K562 (cell line): ENCODE measurements around the gene PCBP3. TPM values are rescaled to one million over a fixed set of nuclear protein-coding genes. Genes with fewer than 3 reads are reported as not detected.

Source experiments
- BCLAF1 ChIP-seq, 2 experiments: fragments of 450-650 bp in 1 of 2; IDR thresholded peaks; 2 replicates each; pipeline ENCODE4 v1.6.1; 2011 to 2017; ENCODE audit warnings: low read depth in 2 of 2, antibody characterized with exemption in 1 of 2, borderline replicate concordance in 1 of 2, low read length in 1 of 2, mild to moderate bottlenecking in 1 of 2, mixed read lengths in 1 of 2; ENCODE audit not compliant: control insufficient read depth in 1 of 2
- BHLHE40 ChIP-seq: IDR thresholded peaks from 2 replicates; pipeline ENCODE4 v1.6.1; 2011; ENCODE audit warnings: low read length, improper control_type of control experiment
- BRD4 ChIP-seq: fragments of 200-600 bp; sonication (generic); IDR thresholded peaks from 2 replicates; pipeline ENCODE4 v1.6.1; 2017; ENCODE audit warnings: inconsistent platforms
- BRF2 ChIP-seq: IDR thresholded peaks from 3 replicates; pipeline ENCODE4 v1.6.1; 2011; ENCODE audit warnings: borderline replicate concordance, mild to moderate bottlenecking; ENCODE audit not compliant: insufficient read length, insufficient read depth
- CREB1 ChIP-seq, 2 experiments: sonication (generic) in 1 of 2; formaldehyde crosslinking in 1 of 2; IDR thresholded peaks; 2 replicates each; pipeline versions ENCODE4 v1.6.1 to v1.8.0; 2012 to 2022; ENCODE audit warnings: inconsistent platforms in 1 of 2, mild to moderate bottlenecking in 1 of 2, missing genetic modification reagents in 1 of 2, moderate library complexity in 1 of 2
- ESRRA ChIP-seq: fragments of 450-650 bp; IDR thresholded peaks from 2 replicates; pipeline ENCODE4 v1.6.1; 2014; ENCODE audit warnings: low read depth, mild to moderate bottlenecking, moderate library complexity, borderline replicate concordance
- ETS2 ChIP-seq: IDR thresholded peaks from 2 replicates; pipeline ENCODE4 v1.6.1; 2016; ENCODE audit warnings: borderline replicate concordance, missing genetic modification characterization, mild to moderate bottlenecking, moderate library complexity, missing compliant biosample characterization; ENCODE audit not compliant: poor library complexity, severe bottlenecking
- GTF2F1 ChIP-seq: IDR thresholded peaks from 2 replicates; pipeline ENCODE4 v1.6.1; 2011; ENCODE audit warnings: low read depth, low read length, improper control_type of control experiment
- JUNB ChIP-seq: fragments of 450-650 bp; formaldehyde crosslinking; conservative IDR thresholded peaks from 2 replicates; pipeline ENCODE4 v1.4.0; 2020; ENCODE audit warnings: mild to moderate bottlenecking
- TOE1 ChIP-seq, 2 experiments: fragments of 450-650 bp in 1 of 2; sonication (generic) in 1 of 2; formaldehyde crosslinking in 1 of 2; IDR thresholded peaks; 2 replicates each; pipeline versions ENCODE4 v1.7.1 to v1.8.0; 2016 to 2022; ENCODE audit warnings: borderline replicate concordance in 2 of 2, mild to moderate bottlenecking in 2 of 2, antibody characterized with exemption in 1 of 2, inconsistent platforms in 1 of 2, low read depth in 1 of 2, missing genetic modification reagents in 1 of 2, moderate library complexity in 1 of 2
- TRIM24 ChIP-seq, 2 experiments: fragments of 450-650 bp; IDR thresholded peaks; 2 replicates each; pipeline ENCODE4 v1.6.1; 2016
- ZNF408 ChIP-seq: fragments of 250-450 bp; sonication (Bioruptor Pico); IDR thresholded peaks from 2 replicates; pipeline ENCODE4 v1.4.0; 2020; ENCODE audit warnings: low read depth, mild to moderate bottlenecking, moderate library complexity
- ZNF583 ChIP-seq: fragments of 250-450 bp; sonication (Bioruptor Pico); IDR thresholded peaks from 2 replicates; pipeline ENCODE4 v1.4.0; 2020
- ZNF740 ChIP-seq, 3 experiments: fragments of 200-800 bp in 1 of 3; sonication (Bioruptor generic) in 1 of 3; sonication (generic) in 1 of 3; formaldehyde crosslinking in 1 of 3; IDR thresholded peaks; 2 replicates each; pipeline versions ENCODE4 v1.6.1 to v1.8.0; 2016 to 2022; ENCODE audit warnings: mild to moderate bottlenecking in 2 of 3, missing compliant biosample characterization in 2 of 3, missing genetic modification characterization in 2 of 3, missing genetic modification reagents in 1 of 3
- polyA plus RNA-seq, 8 experiments: library from polyadenylated mRNA; depleted of rRNA in 4 of 8; stranded (reverse) in 5 of 8; unstranded in 3 of 8; fragments of >200 nt; fragmentation: Nextera tagmentation in 2 of 8; fragmentation: Illumina TruSeq in 1 of 8; extraction: Ambion mirVana in 2 of 8; extraction: Trizol in 1 of 8; gene quantifications; 2 replicates each; pipeline versions ENCODE4 v1.2.1 to v1.2.3, GENCODE V29; 2011 to 2014; ENCODE audit warnings: inconsistent platforms in 1 of 8, missing spikeins in 1 of 8
- total RNA-seq, 7 experiments: library from RNA; depleted of rRNA in 6 of 7; stranded (reverse); fragments of >200 nt in 6 of 7; fragmentation: Illumina TruSeq in 2 of 7; extraction: Trizol in 2 of 7; gene quantifications; 2 replicates each; pipeline versions ENCODE4 v1.2.1 to v1.2.3, GENCODE V29; 2011 to 2021; ENCODE audit warnings: low replicate concordance in 1 of 7
- TF ChIP-seq, protein P1 (sequence below): fragments of 450-650 bp; IDR thresholded peaks from one replicate; pipeline ENCODE4 v1.6.1; 2018; ENCODE audit warnings: mild to moderate bottlenecking, moderate library complexity; ENCODE audit not compliant: partially characterized antibody
- TF ChIP-seq, protein P2 (sequence below): fragments of 250-450 bp; sonication (Bioruptor Pico); IDR thresholded peaks from 2 replicates; pipeline ENCODE4 v1.4.0; 2020; ENCODE audit warnings: borderline replicate concordance

PCBP3 gene
- total and polyA plus RNA-seq, 9 of the 15 experiments (the other 6 are each of a cell fraction or from before 2014, with no cell fraction given): 0.18 TPM; not detected in 8

DNA sequence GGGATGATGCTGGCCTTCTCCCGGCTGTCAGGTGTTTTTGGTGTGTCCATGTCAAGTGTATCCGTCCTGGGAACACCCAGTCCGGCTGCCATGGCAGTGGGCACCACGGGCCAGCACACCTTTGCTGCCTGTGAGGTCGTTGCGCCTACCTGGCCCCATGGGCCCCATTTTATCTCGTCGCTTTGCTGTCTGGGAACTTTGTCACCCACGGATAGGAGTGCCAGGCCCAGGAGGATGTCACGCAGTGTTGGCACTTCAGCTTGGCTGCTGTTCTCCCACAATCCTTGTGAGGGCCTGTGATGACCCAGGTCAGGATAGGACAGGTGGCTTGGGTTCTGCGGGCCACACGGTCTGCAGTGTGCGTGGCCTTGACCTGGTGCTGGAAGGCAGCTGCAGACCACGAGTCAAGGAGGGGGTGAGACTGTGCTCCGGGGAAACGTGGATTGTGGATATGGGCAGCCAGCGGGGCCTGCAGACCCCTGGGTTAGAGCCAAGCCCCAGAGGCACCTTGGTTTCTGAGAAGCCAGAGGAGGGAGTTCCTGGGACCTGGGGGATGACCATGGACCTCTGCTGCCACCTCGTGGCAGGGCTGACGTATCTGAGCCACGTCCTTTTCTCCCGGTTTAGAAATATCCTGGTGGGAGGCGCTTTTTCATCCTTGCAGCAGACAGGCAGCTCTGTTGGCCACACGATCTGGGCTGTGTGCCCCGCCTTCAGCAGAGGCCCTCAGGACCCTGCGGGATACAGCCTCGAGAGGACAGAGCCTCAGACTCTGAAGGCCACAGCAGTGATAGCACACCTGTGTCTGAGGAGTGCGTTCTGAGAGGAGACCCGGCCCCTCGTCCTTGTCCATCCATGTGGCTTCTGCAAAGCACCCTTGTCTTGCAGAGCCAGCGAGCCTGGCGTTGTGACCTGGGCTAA, 176.9 kb downstream of the PCBP3 start (continued):
- no peak for TF ChIP-seq BCLAF1 (IDR thresholded peaks at IDR 0.05; ENCODE audit: borderline replicate concordance in 1 of 2, control insufficient read depth in 1 of 2, low read depth in 2 of 2, low read length in 1 of 2)
- TF ChIP-seq, protein P1, sequence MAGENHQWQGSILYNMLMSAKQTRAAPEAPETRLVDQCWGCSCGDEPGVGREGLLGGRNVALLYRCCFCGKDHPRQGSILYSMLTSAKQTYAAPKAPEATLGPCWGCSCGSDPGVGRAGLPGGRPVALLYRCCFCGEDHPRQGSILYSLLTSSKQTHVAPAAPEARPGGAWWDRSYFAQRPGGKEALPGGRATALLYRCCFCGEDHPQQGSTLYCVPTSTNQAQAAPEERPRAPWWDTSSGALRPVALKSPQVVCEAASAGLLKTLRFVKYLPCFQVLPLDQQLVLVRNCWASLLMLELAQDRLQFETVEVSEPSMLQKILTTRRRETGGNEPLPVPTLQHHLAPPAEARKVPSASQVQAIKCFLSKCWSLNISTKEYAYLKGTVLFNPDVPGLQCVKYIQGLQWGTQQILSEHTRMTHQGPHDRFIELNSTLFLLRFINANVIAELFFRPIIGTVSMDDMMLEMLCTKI: no peak
- TF ChIP-seq JUNB (CRISPR knock-in tag): no peak
- TF ChIP-seq BRD4: no peak
- TF ChIP-seq, protein P2, sequence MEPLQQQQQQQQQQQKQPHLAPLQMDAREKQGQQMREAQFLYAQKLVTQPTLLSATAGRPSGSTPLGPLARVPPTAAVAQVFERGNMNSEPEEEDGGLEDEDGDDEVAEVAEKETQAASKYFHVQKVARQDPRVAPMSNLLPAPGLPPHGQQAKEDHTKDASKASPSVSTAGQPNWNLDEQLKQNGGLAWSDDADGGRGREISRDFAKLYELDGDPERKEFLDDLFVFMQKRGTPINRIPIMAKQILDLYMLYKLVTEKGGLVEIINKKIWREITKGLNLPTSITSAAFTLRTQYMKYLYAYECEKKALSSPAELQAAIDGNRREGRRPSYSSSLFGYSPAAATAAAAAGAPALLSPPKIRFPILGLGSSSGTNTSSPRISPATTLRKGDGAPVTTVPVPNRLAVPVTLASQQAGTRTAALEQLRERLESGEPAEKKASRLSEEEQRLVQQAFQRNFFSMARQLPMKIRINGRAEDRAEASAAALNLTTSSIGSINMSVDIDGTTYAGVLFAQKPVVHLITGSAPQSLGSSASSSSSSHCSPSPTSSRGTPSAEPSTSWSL: no peak
- TF ChIP-seq TOE1 (IDR thresholded peaks at IDR 0.05; ENCODE audit: borderline replicate concordance): no peak
- no peak for TF ChIP-seq TOE1 (CRISPR knock-in tag; IDR thresholded peaks at IDR 0.05; ENCODE audit: borderline replicate concordance, low read depth)
- no peak for TF ChIP-seq ETS2 (tag)
- TF ChIP-seq ZNF408 (CRISPR knock-in tag): no peak
- TF ChIP-seq BHLHE40: peak; percentile 8; the same call in 1 of the 2 replicates
- TF ChIP-seq ZNF740 (CRISPR knock-in tag; IDR thresholded peaks at IDR 0.05): no peak
- no peak for TF ChIP-seq ZNF740 (tag; IDR thresholded peaks at IDR 0.05)
- TF ChIP-seq TRIM24 (IDR thresholded peaks at IDR 0.05): no peak
- TF ChIP-seq CREB1 (IDR thresholded peaks at IDR 0.05): no peak
- TF ChIP-seq CREB1 (CRISPR knock-in tag; IDR thresholded peaks at IDR 0.05): peak; percentile 80
- TF ChIP-seq ESRRA: 0 out of 2 replicates have a peak, but pooled peaks have one; percentile 30
- no peak for TF ChIP-seq ZNF583 (CRISPR knock-in tag)
- no peak for TF ChIP-seq GTF2F1
- no peak for TF ChIP-seq BRF2
